NT2/D1 (cell line): Measurements from ENCODE around the gene HSD17B13.

Experiments
- SUZ12 ChIP-seq: IDR thresholded peaks from 2 replicates; pipeline ENCODE4 v1.6.1; 2011; ENCODE audit not compliant: insufficient read length, insufficient read depth; ENCODE audit errors: extremely low read depth
- YY1 ChIP-seq: IDR thresholded peaks from 2 replicates; pipeline ENCODE4 v1.6.1; 2011; ENCODE audit not compliant: insufficient read length, insufficient read depth
- ZNF274 ChIP-seq: IDR thresholded peaks from 2 replicates; pipeline ENCODE4 v1.6.1; 2011; ENCODE audit warnings: mild to moderate bottlenecking, low read depth, low read length

DNA sequence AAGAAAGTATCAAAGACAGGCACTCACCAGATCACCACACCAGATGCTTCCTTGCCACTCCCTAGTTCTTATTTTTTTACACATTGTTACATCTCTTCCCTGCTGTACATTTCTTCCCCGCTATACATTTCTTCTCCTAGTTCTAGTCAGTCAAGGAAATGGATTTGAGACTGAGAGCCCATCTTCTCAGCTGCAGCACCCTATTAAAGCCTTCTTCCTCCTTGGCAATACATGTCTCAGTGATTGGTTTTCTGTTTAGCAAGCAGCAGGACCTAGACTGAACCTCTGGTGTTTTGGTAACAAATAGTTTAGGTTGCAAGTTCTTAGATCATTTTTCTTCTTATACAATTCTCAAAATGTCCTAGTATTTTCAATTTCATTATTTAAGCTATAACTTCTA lies 66.9 kb downstream of the HSD17B13 start:
- TF ChIP-seq ZNF274 (no peak), SUZ12 (no peak), YY1 (no peak)
